K562 (cell line): ENCODE results near the gene TFCP2L1. TPM values are rescaled to one million over a fixed set of nuclear protein-coding genes. Genes with fewer than 3 reads are reported as not detected.

Source experiments
- ATAC-seq: fragments of 200-7000 bp; cut with Tn5 transposase; 3 replicates; pipeline ENCODE4 v1.9.1; 2020; ENCODE audit warnings: moderate library complexity
- BruUV-seq: library from RNA; stranded (reverse); fragments of 400-500 nt; replicated peaks from 2 replicates; lab custom pipeline; 2021; lab: Mats Ljungman, UMichigan
- CTCF ChIA-PET: fragments of 300-600 bp; formaldehyde crosslinking; extraction: SDS; loops from one replicate; lab custom pipeline; 2021; ENCODE audit warnings: low intra/inter-chr PET ratio; lab: Yijun Ruan, JAX
- POLR2A ChIA-PET: fragments of 300-600, 350-650 bp; sonication (Branson Sonifier 250); formaldehyde crosslinking; extraction: SDS; loops from one replicate; lab custom pipeline; 2021; ENCODE audit warnings: antibody characterized with exemption, inconsistent platforms; lab: Yijun Ruan, JAX
- DNase-seq, 4 experiments: peaks; one replicate each; pipeline versions ENCODE4 v3.0.0 to v3.0.0-alpha.2; 2011 to 2018; ENCODE audit warnings: low spot score in 3 of 4, mixed read lengths in 3 of 4; ENCODE audit errors: extremely low read depth in 1 of 4
- FAIRE-seq: peaks from 2 replicates; lab custom pipeline; 2011; peaks lifted over from hg19 to GRCh38; lab: Jason Lieb, UNC
- H2AFZ ChIP-seq: 2 replicates; pipeline ENCODE4 v1.6.0; 2011; ENCODE audit warnings: low read depth, low read length, control low read depth, inconsistent platforms
- H3K27ac ChIP-seq: fragments of 200-600 bp; 3 replicates; pipeline ENCODE4 v1.8.0; 2011; ENCODE audit warnings: low read depth, mild to moderate bottlenecking, control low read depth, inconsistent platforms, low read length, moderate library complexity, mixed read lengths; ENCODE audit errors: extremely low read depth
- H3K27me3 ChIP-seq, 2 experiments: fragments of 300-600 bp in 1 of 2; 2 replicates in 1 of 2; 3 replicates in 1 of 2; pipeline versions ENCODE4 v1.6.0 to v1.8.0; 2011; ENCODE audit warnings: inconsistent platforms in 2 of 2, low read length in 2 of 2, mild to moderate bottlenecking in 1 of 2, mixed read lengths in 1 of 2, moderate library complexity in 1 of 2; ENCODE audit not compliant: control insufficient read depth in 2 of 2, insufficient read depth in 2 of 2
- H3K36me3 ChIP-seq: fragments of 300-600 bp; 3 replicates; pipeline ENCODE4 v1.8.0; 2011; ENCODE audit warnings: mild to moderate bottlenecking, low read length, inconsistent platforms; ENCODE audit not compliant: control insufficient read depth, insufficient read depth
- H3K4me1 ChIP-seq, 2 experiments: fragments of 200-600 bp in 1 of 2; replicated peaks in 1 of 2; 2 replicates in 1 of 2; 3 replicates in 1 of 2; pipeline versions ENCODE4 v1.5.1 to v1.8.0; 2011; ENCODE audit warnings: inconsistent platforms in 2 of 2, low read length in 2 of 2, mild to moderate bottlenecking in 1 of 2, mixed read lengths in 1 of 2, moderate library complexity in 1 of 2; ENCODE audit not compliant: control insufficient read depth in 2 of 2, insufficient read depth in 2 of 2
- H3K4me2 ChIP-seq: 2 replicates; pipeline ENCODE4 v1.6.1; 2011; ENCODE audit warnings: low read length, control low read depth, inconsistent platforms, mixed read lengths; ENCODE audit not compliant: insufficient read depth
- H3K4me3 ChIP-seq: fragments of 200-600 bp; sonication (generic), shearing (Covaris generic); 2 replicates; pipeline ENCODE4 v1.5.1; 2016; ENCODE audit warnings: control low read depth, inconsistent platforms
- H3K79me2 ChIP-seq: fragments of 200-600 bp; 3 replicates; pipeline ENCODE4 v1.8.0; 2011; ENCODE audit warnings: low read length, inconsistent platforms; ENCODE audit not compliant: control insufficient read depth, insufficient read depth
- H3K9ac ChIP-seq, 2 experiments: 2 replicates each; pipeline versions ENCODE4 v1.6.0 to v1.6.1; 2011; ENCODE audit warnings: low read depth in 2 of 2, low read length in 2 of 2, control low read depth in 1 of 2, inconsistent platforms in 1 of 2, mild to moderate bottlenecking in 1 of 2, mixed read lengths in 1 of 2; ENCODE audit not compliant: insufficient read depth in 1 of 2
- H3K9me1 ChIP-seq: one replicate; pipeline ENCODE4 v1.6.0; 2011; ENCODE audit warnings: inconsistent platforms, mild to moderate bottlenecking, low read length, moderate library complexity; ENCODE audit not compliant: control insufficient read depth, insufficient read depth
- H3K9me3 ChIP-seq: replicated peaks from 2 replicates; pipeline ENCODE4 v1.5.1; 2011; ENCODE audit warnings: low read depth, low read length, inconsistent platforms; ENCODE audit not compliant: control insufficient read depth, insufficient read depth
- H4K20me1 ChIP-seq: replicated peaks from 2 replicates; pipeline ENCODE4 v1.6.1; 2011; ENCODE audit warnings: low read length, inconsistent platforms, mixed read lengths; ENCODE audit not compliant: control insufficient read depth, insufficient read depth
- BRF1 ChIP-seq: IDR thresholded peaks from 3 replicates; pipeline ENCODE4 v1.6.1; 2011; ENCODE audit warnings: borderline replicate concordance, mild to moderate bottlenecking; ENCODE audit not compliant: insufficient read length; ENCODE audit errors: extremely low read depth
- MIER1 ChIP-seq: fragments of 450-650 bp; IDR thresholded peaks from 2 replicates; pipeline ENCODE4 v1.6.1; 2016; ENCODE audit warnings: antibody characterized with exemption, mild to moderate bottlenecking, low read depth
- NCOA4 ChIP-seq: fragments of 450-650 bp; IDR thresholded peaks from 2 replicates; pipeline ENCODE4 v1.6.1; 2018; ENCODE audit warnings: mild to moderate bottlenecking; ENCODE audit not compliant: partially characterized antibody
- PHF20 ChIP-seq: fragments of 450-650 bp; IDR thresholded peaks from 2 replicates; pipeline ENCODE4 v1.6.1; 2018; ENCODE audit not compliant: partially characterized antibody
- RFX5 ChIP-seq: IDR thresholded peaks from 2 replicates; pipeline ENCODE4 v1.6.1; 2011; ENCODE audit warnings: low read depth, mild to moderate bottlenecking, improper control_type of control experiment, low read length
- ZBTB8A ChIP-seq: fragments of 450-650 bp; IDR thresholded peaks from 2 replicates; pipeline ENCODE4 v1.6.1; 2018; ENCODE audit warnings: mild to moderate bottlenecking, moderate library complexity; ENCODE audit not compliant: partially characterized antibody
- ZNF143 ChIP-seq: sonication (generic); formaldehyde crosslinking; IDR thresholded peaks from 2 replicates; pipeline ENCODE4 v1.9.0; 2022; ENCODE audit warnings: mild to moderate bottlenecking, missing genetic modification reagents
- ZNF184 ChIP-seq: sonication (generic); formaldehyde crosslinking; IDR thresholded peaks from 2 replicates; pipeline ENCODE4 v1.5.0; 2020; ENCODE audit warnings: missing genetic modification reagents
- WGBS: fragments of 100-300 bp; shearing (Covaris generic); methylation state at CpG from one replicate; pipeline ENCODE4 v1.1.6; 2016; ENCODE audit warnings: low coverage, mixed read lengths; ENCODE audit not compliant: insufficient coverage; ENCODE audit errors: missing lambda C conversion rate; 5-methylcytosine and 5-hydroxymethylcytosine counted together
- in situ Hi-C: fragments of 300-500 bp; cut with MboI; formaldehyde crosslinking; loops from 4 replicates; pipeline ENCODE4 v1.15.0; 2018; ENCODE audit warnings: inconsistent platforms, mixed read lengths
- intact Hi-C: fragments of 100-400 bp; cut with micrococcal nuclease; formaldehyde crosslinking; loops from 2 replicates; pipeline ENCODE4 v1.14.2; 2022
- polyA plus RNA-seq, 8 experiments: library from polyadenylated mRNA; depleted of rRNA in 4 of 8; stranded (reverse) in 5 of 8; unstranded in 3 of 8; fragments of >200 nt; fragmentation: Nextera tagmentation in 2 of 8; fragmentation: Illumina TruSeq in 1 of 8; extraction: Ambion mirVana in 2 of 8; extraction: Trizol in 1 of 8; gene quantifications; 2 replicates each; pipeline versions ENCODE4 v1.2.1 to v1.2.3, GENCODE V29; 2011 to 2014; ENCODE audit warnings: inconsistent platforms in 1 of 8, missing spikeins in 1 of 8
- total RNA-seq, 7 experiments: library from RNA; depleted of rRNA in 6 of 7; stranded (reverse); fragments of >200 nt in 6 of 7; fragmentation: Illumina TruSeq in 2 of 7; extraction: Trizol in 2 of 7; gene quantifications; 2 replicates each; pipeline versions ENCODE4 v1.2.1 to v1.2.3, GENCODE V29; 2011 to 2021; ENCODE audit warnings: low replicate concordance in 1 of 7
- TF ChIP-seq, protein P1 (sequence below): fragments of 250-450 bp; sonication (Bioruptor Pico); IDR thresholded peaks from 2 replicates; pipeline ENCODE4 v1.5.0; 2020; ENCODE audit warnings: mild to moderate bottlenecking
- TF ChIP-seq, protein P2 (sequence below): fragments of 450-650 bp; formaldehyde crosslinking; IDR thresholded peaks from 2 replicates; pipeline ENCODE4 v1.4.0; 2020; ENCODE audit warnings: mild to moderate bottlenecking, moderate library complexity

Gene TFCP2L1
- total and polyA plus RNA-seq, 9 of the 15 experiments (the other 6 are each of a cell fraction or from before 2014, with no cell fraction given) = 0.08 to 1.00 (median 0.42) TPM

DNA sequence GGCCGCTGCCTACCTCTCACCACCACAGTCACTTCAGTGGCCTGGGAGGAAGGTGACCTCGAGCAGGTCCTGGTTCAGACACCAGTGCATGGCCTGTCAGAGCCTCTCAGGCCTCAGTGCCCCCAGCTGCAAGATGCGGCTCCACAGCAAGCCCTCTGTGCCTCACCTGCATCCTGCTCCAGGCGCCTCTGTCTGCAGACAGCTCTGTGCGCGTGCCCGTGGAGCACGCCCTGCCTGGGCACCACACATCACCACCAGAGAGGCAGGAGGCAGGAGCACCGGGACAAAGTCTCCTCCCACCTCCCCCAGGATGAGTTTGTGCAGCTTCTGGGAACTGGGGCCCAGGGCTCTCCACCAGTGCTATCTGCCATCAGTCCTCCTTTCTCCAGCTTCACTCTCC, 98.7 kb downstream of the TFCP2L1 start:
- under 1% methylated on average over 9 of the region's 9 CpGs for WGBS
- no peak for ATAC-seq
- ChIA-PET CTCF (no interaction called here), POLR2A (no interaction called here)
- Histone ChIP-seq H3K4me2 (no peak overlapping the region), H3K9me3 (no peaks in the 10 kb centered on the region), H3K4me1 (no peaks in the 10 kb centered on the region; a peak in 1 of 5 replicates), H3K36me3 (no peaks in the 10 kb centered on the region), H3K79me2 (no peaks in the 10 kb centered on the region), H2AFZ (no peak overlapping the region), H4K20me1 (no peaks in the 10 kb centered on the region; the same call in 1 of the 2 replicates), H3K27ac (no peak overlapping the region), H3K9ac (peak overlapping the region in 1 of 2 experiments; percentile 35; a peak in 1 of 4 replicates), H3K4me3 (no peak overlapping the region), H3K9me1 (no peaks in the 10 kb centered on the region), H3K27me3 (peaks cover 2 to 47% of the 10 kb centered on the region in 2 experiments; a peak in 3 of 5 replicates)
- intact Hi-C loops = no loop called here
- TF ChIP-seq, protein P1, sequence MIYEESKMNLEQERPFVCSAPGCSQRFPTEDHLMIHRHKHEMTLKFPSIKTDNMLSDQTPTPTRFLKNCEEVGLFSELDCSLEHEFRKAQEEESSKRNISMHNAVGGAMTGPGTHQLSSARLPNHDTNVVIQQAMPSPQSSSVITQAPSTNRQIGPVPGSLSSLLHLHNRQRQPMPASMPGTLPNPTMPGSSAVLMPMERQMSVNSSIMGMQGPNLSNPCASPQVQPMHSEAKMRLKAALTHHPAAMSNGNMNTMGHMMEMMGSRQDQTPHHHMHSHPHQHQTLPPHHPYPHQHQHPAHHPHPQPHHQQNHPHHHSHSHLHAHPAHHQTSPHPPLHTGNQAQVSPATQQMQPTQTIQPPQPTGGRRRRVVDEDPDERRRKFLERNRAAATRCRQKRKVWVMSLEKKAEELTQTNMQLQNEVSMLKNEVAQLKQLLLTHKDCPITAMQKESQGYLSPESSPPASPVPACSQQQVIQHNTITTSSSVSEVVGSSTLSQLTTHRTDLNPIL (CRISPR knock-in tag) = no peak
- TF ChIP-seq PHF20 = no peak
- TF ChIP-seq BRF1 = no peak
- TF ChIP-seq ZBTB8A = no peak
- TF ChIP-seq ZNF143 (CRISPR knock-in tag) = no peak
- TF ChIP-seq, protein P2, sequence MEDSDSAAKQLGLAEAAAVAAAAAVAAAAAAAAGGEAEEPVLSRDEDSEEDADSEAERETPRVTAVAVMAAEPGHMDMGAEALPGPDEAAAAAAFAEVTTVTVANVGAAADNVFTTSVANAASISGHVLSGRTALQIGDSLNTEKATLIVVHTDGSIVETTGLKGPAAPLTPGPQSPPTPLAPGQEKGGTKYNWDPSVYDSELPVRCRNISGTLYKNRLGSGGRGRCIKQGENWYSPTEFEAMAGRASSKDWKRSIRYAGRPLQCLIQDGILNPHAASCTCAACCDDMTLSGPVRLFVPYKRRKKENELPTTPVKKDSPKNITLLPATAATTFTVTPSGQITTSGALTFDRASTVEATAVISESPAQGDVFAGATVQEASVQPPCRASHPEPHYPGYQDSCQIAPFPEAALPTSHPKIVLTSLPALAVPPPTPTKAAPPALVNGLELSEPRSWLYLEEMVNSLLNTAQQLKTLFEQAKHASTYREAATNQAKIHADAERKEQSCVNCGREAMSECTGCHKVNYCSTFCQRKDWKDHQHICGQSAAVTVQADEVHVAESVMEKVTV (CRISPR knock-in tag) = no peak
- no peak for TF ChIP-seq MIER1
- TF ChIP-seq RFX5 = no peak
- no peak for TF ChIP-seq ZNF184 (CRISPR knock-in tag)
- TF ChIP-seq NCOA4 = no peak
- DNase-seq = no peak
- FAIRE-seq = no peak
- BruUV-seq = no TSS peak
- in situ Hi-C loops = no loop called here
